Psoas muscle (tissue), 8 donors: Measurements from ENCODE around the gene LTA4H. TPM values are rescaled to one million over a fixed set of nuclear protein-coding genes. Genes with fewer than 3 reads are reported as not detected.

Source experiments
- ATAC-seq, 4 donors: fragments of 200-7000 bp; cut with Tn5 transposase; one replicate each; pipeline ENCODE4 v1.9.1; 2020; ENCODE audit warnings: moderate library complexity in 3 of 4, mild to moderate bottlenecking in 2 of 4
- DNase-seq, 2 donors: peaks; one replicate each; pipeline ENCODE4 v3.0.0-alpha.2; 2020
- H3K27ac ChIP-seq: fragments of 200-600 bp; one replicate; pipeline ENCODE4 v1.8.0; 2022
- H3K27me3 ChIP-seq, 3 donors: fragments of 200-600 bp in 1 of 3; one replicate each; pipeline versions ENCODE4 v1.6.1 to v1.8.0; 2013 to 2022; ENCODE audit warnings: low read length in 2 of 3, mild to moderate bottlenecking in 2 of 3, moderate library complexity in 1 of 3; ENCODE audit not compliant: insufficient read depth in 3 of 3
- H3K36me3 ChIP-seq, 2 donors: fragments of 200-600 bp in 1 of 2; one replicate each; pipeline versions ENCODE4 v1.6.1 to v1.8.0; 2013 to 2022; ENCODE audit warnings: low read depth in 1 of 2, mild to moderate bottlenecking in 1 of 2, moderate library complexity in 1 of 2; ENCODE audit not compliant: insufficient read depth in 1 of 2
- H3K4me1 ChIP-seq: fragments of 200-600 bp; one replicate; pipeline ENCODE4 v1.8.0; 2022
- H3K4me3 ChIP-seq: fragments of 200-600 bp; one replicate; pipeline ENCODE4 v1.8.0; 2022; ENCODE audit warnings: mild to moderate bottlenecking
- H3K9me3 ChIP-seq: fragments of 200-600 bp; one replicate; pipeline ENCODE4 v1.8.0; 2022
- CTCF ChIP-seq: fragments of 200-600 bp; IDR thresholded peaks from one replicate; pipeline ENCODE4 v1.8.0; 2022; ENCODE audit warnings: antibody characterized with exemption
- WGBS, 3 donors: extraction: QIAGEN DNeasy Blood & Tissue Kit; methylation state at CpG; one replicate each; pipeline versions ENCODE4 v1.1.6 to v1.1.7; 2013; 5-methylcytosine and 5-hydroxymethylcytosine counted together
- intact Hi-C, 2 donors: fragments of 100-400 bp; cut with DNase I; formaldehyde crosslinking; loops; one replicate each; pipeline versions ENCODE4 v1.11.0 to v1.14.2; 2022
- polyA plus RNA-seq, 3 donors: library from polyadenylated mRNA; stranded (reverse); fragments of 200-250 nt; gene quantifications; one replicate each; pipeline ENCODE4 v1.2.3, GENCODE V29; 2013
- total RNA-seq, 4 donors: library from RNA; stranded (reverse); fragmentation: NEBNext Ultra II Directional in 2 of 4; extraction: Animal tissue kit (Norgen Biotek cat#: 25700) in 2 of 4; gene quantifications; one replicate each; pipeline versions ENCODE4 v1.2.1 to v1.2.4, GENCODE V29; 2021 to 2023
- donor health status: healthy with polysubstance abuse.
- donor health status: DM: no; HTN: no; CAD: no; lungs with moderate emphysema.
- donor health status: Bipolar disorder and iron deficiency.
- donor health status: healthy.
- donor health status: DM: yes; HTN: yes; CAD: no.
- donor health status: DM: no; HTN: no; CAD: no.
- donor health status: DM: no; HTN: no; CAD: no.
- donor health status: DM: yes; HTN: yes; CAD: no.

LTA4H gene
- total and polyA plus RNA-seq, 7 donors, result 18.6 to 51.2 (median 31.3) TPM

- peaks cover 0 to 2% (median 0%) of the 10 kb centered on the region in 3 donors for H3K27me3 ChIP-seq
- ATAC-seq (no peak), DNase-seq (no peak)
- H3K9me3 ChIP-seq, result no peaks in the 10 kb centered on the region
- H3K36me3 ChIP-seq, result no peaks in the 10 kb centered on the region
- no peak overlapping the region for H3K27ac ChIP-seq
- H3K4me1 ChIP-seq, result no peaks in the 10 kb centered on the region
- WGBS, 3 donors, result 51 to 62% (median 59%) methylated on average over 4 of the region's 4 CpGs
- TF ChIP-seq CTCF, result no peak
- intact Hi-C loops, result no loop called here
- no peak overlapping the region for H3K4me3 ChIP-seq
Observed at GRCh38 chr12:95989504-95990123, 45.8 kb downstream of the LTA4H start.

DNA sequence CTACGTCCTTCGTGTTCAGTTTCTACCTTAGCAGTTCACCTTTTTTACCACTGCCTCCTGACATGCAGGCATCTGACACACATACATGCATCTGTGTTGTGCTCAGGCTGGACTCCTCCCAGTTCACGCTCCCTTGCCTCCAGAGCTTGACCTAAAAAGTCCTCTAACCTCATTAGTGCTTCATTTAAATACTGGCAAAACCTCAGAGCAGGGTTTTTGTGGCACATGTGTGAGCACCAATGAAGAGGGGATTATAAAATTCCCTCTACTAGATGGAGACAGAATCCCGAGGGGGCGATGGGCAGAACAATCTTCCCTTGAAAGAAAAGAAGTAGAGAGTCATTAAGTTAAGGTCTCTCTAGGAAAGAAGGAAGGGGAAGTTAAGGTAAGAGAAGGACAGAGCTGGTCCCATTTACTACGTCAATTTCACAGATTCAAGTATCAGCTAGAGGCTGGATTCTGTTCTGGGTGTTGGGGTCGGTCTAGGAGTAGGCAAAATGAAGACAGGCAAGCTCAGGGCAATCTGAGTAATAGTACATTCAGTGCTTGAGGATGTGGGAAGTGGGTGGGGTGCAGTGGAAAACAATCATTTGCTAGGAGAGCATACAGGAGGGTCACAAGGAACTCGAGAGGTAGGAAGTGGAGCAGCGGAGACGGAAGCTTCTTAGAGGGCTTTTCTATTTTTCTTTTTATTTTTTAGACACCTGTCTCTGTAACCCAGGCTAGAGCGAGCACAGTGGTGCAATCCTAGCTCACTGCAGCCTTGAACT, 46.7 kb downstream of the LTA4H start:
- no peak for TF ChIP-seq CTCF
- ATAC-seq, result no peak
- Histone ChIP-seq H3K4me1 (no peaks in the 10 kb centered on the region), H3K36me3 (no peaks in the 10 kb centered on the region), H3K27me3 (peaks cover 0 to 2% (median 0%) of the 10 kb centered on the region in 3 donors), H3K27ac (no peak overlapping the region), H3K9me3 (no peaks in the 10 kb centered on the region), H3K4me3 (no peak overlapping the region)
- no peak for DNase-seq
- WGBS, 3 donors, result 74 to 79% (median 76%) methylated on average over 11 of the region's 11 CpGs
- intact Hi-C loops, result no loop called here

- WGBS, 3 donors, result 73 to 78% (median 76%) methylated on average over 14 of the region's 14 CpGs
- no peaks in the 10 kb centered on the region for H3K9me3 ChIP-seq
- no peaks in the 10 kb centered on the region for H3K4me1 ChIP-seq
- H3K4me3 ChIP-seq, result no peak overlapping the region
- peaks cover 0 to 2% (median 0%) of the 10 kb centered on the region in 3 donors for H3K27me3 ChIP-seq
- no peak overlapping the region for H3K27ac ChIP-seq
- TF ChIP-seq CTCF, result no peak
- ATAC-seq, result no peak
- intact Hi-C loops, result no loop called here
- no peaks in the 10 kb centered on the region for H3K36me3 ChIP-seq
- DNase-seq, result no peak
Observed at GRCh38 chr12:95986635-95987570, 48.5 kb downstream of the LTA4H start.

GRCh38 chr12:95984682-95985081, 50.7 kb downstream of the LTA4H start:
- Histone ChIP-seq H3K36me3 (no peaks in the 10 kb centered on the region), H3K27ac (no peak overlapping the region), H3K4me3 (no peak overlapping the region), H3K27me3 (peaks cover 0 to 2% (median 0%) of the 10 kb centered on the region in 3 donors), H3K4me1 (no peaks in the 10 kb centered on the region), H3K9me3 (no peaks in the 10 kb centered on the region)
- DNase-seq (no peak), ATAC-seq (no peak)
- no peak for TF ChIP-seq CTCF
- intact Hi-C loops, result no loop called here
- whole genome bisulfite sequencing, 3 donors, result 88 to 95% (median 88%) methylated on average over 1 of the region's 1 CpG
